ENCODE data around the gene CD300LD. TPM values are rescaled to one million over a fixed set of nuclear protein-coding genes. Genes with fewer than 3 reads are reported as not detected.
"Not testable (repeated sequence)": the region's sequence is repeated elsewhere in the genome, so short reads cannot be mapped to it uniquely, and the experiment has no call there.

The CD300LD gene
- total RNA-seq, 1 experiment from 2014 or later, result not detected

DNA sequence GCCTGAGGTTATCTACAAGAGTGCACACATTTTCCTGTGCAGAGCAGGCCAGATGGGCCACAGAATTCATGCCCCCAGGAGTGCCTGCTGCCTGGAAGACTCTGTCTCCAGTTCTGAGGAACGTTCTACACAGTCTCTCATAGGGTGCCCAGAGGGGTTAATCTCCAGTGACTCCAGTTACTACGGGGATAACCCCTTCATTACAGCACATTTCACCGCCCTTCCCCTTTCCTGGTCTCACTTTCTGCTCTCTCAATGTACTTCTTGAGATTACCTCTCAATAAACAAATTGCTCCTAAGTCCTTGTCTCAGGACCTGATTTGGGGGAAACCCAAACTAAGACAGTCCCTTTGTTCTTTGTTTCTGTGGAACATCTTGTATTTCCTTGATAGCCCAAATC is 30.5 kb downstream of the CD300LD start:
- in situ Hi-C loops (cut with HindIII; ENCODE audit: low pct_unique_long_range_greater_than_20kb, low sequenced_read_pairs), result no loop called here
- Histone ChIP-seq H3K27ac (ENCODE audit: low read length) (no peak overlapping the region), H3K27me3 (ENCODE audit: control insufficient read depth, insufficient read depth, low read length) (peaks cover 5% of the 10 kb centered on the region; the same call in 1 of the 2 replicates), H3K36me3 (ENCODE audit: control insufficient read depth, insufficient read depth, low read length) (no peaks in the 10 kb centered on the region), H3K4me1 (ENCODE audit: control insufficient read depth, insufficient read depth, low read length) (no peaks in the 10 kb centered on the region), H3K9me3 (ENCODE audit: control insufficient read depth, insufficient read depth, low read depth, low read length) (no peaks in the 10 kb centered on the region), H3K4me3 (ENCODE audit: low read depth in 2 of 2, low read length in 2 of 2) (no peak overlapping the region)
- ChIA-PET CTCF (no interaction called here), POLR2A (no interaction called here)
- DNase-seq (ENCODE audit: low read depth, low spot score), result no peak
- TF ChIP-seq POLR2AphosphoS5 (IDR thresholded peaks at IDR 0.05; ENCODE audit: low read depth, low read length) (no peak), TCF7L2 (IDR thresholded peaks at IDR 0.05; ENCODE audit: low read depth, low read length) (no peak), SIN3A (IDR thresholded peaks at IDR 0.05; ENCODE audit: borderline replicate concordance, insufficient read depth, low read depth, low read length) (no peak)
- TF ChIP-seq, protein P1, sequence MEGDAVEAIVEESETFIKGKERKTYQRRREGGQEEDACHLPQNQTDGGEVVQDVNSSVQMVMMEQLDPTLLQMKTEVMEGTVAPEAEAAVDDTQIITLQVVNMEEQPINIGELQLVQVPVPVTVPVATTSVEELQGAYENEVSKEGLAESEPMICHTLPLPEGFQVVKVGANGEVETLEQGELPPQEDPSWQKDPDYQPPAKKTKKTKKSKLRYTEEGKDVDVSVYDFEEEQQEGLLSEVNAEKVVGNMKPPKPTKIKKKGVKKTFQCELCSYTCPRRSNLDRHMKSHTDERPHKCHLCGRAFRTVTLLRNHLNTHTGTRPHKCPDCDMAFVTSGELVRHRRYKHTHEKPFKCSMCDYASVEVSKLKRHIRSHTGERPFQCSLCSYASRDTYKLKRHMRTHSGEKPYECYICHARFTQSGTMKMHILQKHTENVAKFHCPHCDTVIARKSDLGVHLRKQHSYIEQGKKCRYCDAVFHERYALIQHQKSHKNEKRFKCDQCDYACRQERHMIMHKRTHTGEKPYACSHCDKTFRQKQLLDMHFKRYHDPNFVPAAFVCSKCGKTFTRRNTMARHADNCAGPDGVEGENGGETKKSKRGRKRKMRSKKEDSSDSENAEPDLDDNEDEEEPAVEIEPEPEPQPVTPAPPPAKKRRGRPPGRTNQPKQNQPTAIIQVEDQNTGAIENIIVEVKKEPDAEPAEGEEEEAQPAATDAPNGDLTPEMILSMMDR (IDR thresholded peaks at IDR 0.05), result no peak
- TF ChIP-seq, protein P2, sequence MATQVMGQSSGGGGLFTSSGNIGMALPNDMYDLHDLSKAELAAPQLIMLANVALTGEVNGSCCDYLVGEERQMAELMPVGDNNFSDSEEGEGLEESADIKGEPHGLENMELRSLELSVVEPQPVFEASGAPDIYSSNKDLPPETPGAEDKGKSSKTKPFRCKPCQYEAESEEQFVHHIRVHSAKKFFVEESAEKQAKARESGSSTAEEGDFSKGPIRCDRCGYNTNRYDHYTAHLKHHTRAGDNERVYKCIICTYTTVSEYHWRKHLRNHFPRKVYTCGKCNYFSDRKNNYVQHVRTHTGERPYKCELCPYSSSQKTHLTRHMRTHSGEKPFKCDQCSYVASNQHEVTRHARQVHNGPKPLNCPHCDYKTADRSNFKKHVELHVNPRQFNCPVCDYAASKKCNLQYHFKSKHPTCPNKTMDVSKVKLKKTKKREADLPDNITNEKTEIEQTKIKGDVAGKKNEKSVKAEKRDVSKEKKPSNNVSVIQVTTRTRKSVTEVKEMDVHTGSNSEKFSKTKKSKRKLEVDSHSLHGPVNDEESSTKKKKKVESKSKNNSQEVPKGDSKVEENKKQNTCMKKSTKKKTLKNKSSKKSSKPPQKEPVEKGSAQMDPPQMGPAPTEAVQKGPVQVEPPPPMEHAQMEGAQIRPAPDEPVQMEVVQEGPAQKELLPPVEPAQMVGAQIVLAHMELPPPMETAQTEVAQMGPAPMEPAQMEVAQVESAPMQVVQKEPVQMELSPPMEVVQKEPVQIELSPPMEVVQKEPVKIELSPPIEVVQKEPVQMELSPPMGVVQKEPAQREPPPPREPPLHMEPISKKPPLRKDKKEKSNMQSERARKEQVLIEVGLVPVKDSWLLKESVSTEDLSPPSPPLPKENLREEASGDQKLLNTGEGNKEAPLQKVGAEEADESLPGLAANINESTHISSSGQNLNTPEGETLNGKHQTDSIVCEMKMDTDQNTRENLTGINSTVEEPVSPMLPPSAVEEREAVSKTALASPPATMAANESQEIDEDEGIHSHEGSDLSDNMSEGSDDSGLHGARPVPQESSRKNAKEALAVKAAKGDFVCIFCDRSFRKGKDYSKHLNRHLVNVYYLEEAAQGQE (IDR thresholded peaks at IDR 0.05; ENCODE audit: insufficient read depth in 1 of 2, low read depth in 2 of 2, low read length in 1 of 2), result no peak
- ATAC-seq, result no peak
- intact Hi-C loops (cut with micrococcal nuclease; ENCODE audit: unreplicated experiment), result no loop called here
- no TSS peak for BruUV-seq (replicated peaks)

DNA sequence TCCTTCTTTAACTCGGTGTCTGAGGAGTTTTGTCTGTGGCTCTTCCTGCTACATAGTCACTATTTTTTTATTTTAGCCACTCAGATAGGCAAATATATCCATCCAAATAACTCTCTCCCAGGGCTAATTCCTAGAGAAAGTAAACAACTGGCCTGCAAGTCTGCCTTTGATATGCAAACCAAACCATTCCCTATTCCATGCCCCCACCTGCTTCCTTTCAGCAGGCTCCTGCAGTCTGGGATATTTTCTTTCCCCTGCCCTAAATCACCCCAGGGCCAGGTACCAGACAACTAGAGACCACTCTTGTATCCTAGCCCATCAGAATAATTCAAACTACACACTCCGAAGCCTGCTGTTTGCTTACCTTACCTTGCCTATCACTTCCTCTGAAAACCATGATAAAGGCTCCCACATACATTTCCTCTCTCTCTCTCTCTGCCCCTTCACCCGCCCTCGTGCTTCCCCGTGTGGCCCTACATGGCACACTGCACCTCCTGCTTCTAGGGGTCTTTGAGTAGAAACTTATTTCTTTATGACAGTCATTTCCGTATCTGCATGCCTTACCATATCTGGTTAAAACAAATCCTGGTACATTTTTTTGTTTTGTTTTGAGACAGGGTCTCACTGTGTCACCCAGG is 33.1 kb downstream of the CD300LD start:
- CTCF ChIA-PET, result no interaction called here
- no peak for ATAC-seq
- in situ Hi-C loops (cut with HindIII; ENCODE audit: low pct_unique_long_range_greater_than_20kb, low sequenced_read_pairs), result no loop called here

DNA sequence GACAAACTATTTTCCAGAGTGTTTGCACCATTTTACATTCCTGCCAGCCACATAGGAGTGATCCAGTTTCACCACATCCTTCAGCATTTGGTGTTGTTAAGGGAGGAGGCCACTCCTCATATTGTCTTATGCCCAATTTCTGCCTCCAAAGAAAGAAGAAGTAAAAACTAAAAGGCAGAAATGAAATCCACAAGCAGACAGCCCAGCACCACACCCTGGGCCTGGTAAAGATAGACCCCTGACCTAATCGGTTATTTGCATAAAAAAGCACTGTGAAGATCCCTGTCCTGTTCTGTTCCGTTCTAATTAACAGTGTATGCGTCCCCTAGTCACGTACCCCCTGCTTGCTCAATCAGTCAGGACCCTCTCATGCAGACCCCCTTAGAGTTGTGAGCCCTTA is 33.7 kb downstream of the CD300LD start:
- in situ Hi-C loops (cut with HindIII; ENCODE audit: low pct_unique_long_range_greater_than_20kb, low sequenced_read_pairs); H3K4me3 ChIP-seq (ENCODE audit: low read depth in 2 of 2, low read length in 2 of 2); POLR2A ChIA-PET; CTCF ChIA-PET; H3K27me3 ChIP-seq (ENCODE audit: control insufficient read depth, insufficient read depth, low read length); ATAC-seq; H3K27ac ChIP-seq (ENCODE audit: low read length); H3K4me1 ChIP-seq (ENCODE audit: control insufficient read depth, insufficient read depth, low read length); intact Hi-C loops (cut with micrococcal nuclease; ENCODE audit: unreplicated experiment); H3K36me3 ChIP-seq (ENCODE audit: control insufficient read depth, insufficient read depth, low read length); BruUV-seq (replicated peaks); DNase-seq (ENCODE audit: low read depth, low spot score); H3K9me3 ChIP-seq (ENCODE audit: control insufficient read depth, insufficient read depth, low read depth, low read length): not testable (repeated sequence)

More for the DNA sequence above, 33.1 kb downstream of the CD300LD start:
- TF ChIP-seq, protein P1 (IDR thresholded peaks at IDR 0.05), result no peak
- Histone ChIP-seq H3K36me3 (ENCODE audit: control insufficient read depth, insufficient read depth, low read length) (no peaks in the 10 kb centered on the region), H3K9me3 (ENCODE audit: control insufficient read depth, insufficient read depth, low read depth, low read length) (no peaks in the 10 kb centered on the region), H3K27me3 (ENCODE audit: control insufficient read depth, insufficient read depth, low read length) (peaks cover 5% of the 10 kb centered on the region; the same call in 1 of the 2 replicates), H3K4me3 (ENCODE audit: low read depth in 2 of 2, low read length in 2 of 2) (no peak overlapping the region), H3K4me1 (ENCODE audit: control insufficient read depth, insufficient read depth, low read length) (no peaks in the 10 kb centered on the region), H3K27ac (ENCODE audit: low read length) (no peak overlapping the region)
- no TSS peak for BruUV-seq (replicated peaks)
- no peak for DNase-seq (ENCODE audit: low read depth, low spot score)
- intact Hi-C loops (cut with micrococcal nuclease; ENCODE audit: unreplicated experiment), result no loop called here
- POLR2A ChIA-PET, result no interaction called here

Data from Panc1 (cell line).